Measurements from ENCODE around the gene THRA. TPM values are rescaled to one million over a fixed set of nuclear protein-coding genes. Genes with fewer than 3 reads are reported as not detected.

Gene THRA
- total RNA-seq, 1 donor from 2014 or later = 7.1 TPM

GRCh38 chr17:40073454-40074174 lies 10.8 kb downstream of the THRA start:
- no peak for DNase-seq (ENCODE audit: low read depth)
- H3K27me3 ChIP-seq (ENCODE audit: control insufficient read depth, insufficient read depth, low read length) = no peaks in the 10 kb centered on the region
- no peak overlapping the region for H3K4me3 ChIP-seq (ENCODE audit: low read depth, low read length)
- TF ChIP-seq, protein P1, sequence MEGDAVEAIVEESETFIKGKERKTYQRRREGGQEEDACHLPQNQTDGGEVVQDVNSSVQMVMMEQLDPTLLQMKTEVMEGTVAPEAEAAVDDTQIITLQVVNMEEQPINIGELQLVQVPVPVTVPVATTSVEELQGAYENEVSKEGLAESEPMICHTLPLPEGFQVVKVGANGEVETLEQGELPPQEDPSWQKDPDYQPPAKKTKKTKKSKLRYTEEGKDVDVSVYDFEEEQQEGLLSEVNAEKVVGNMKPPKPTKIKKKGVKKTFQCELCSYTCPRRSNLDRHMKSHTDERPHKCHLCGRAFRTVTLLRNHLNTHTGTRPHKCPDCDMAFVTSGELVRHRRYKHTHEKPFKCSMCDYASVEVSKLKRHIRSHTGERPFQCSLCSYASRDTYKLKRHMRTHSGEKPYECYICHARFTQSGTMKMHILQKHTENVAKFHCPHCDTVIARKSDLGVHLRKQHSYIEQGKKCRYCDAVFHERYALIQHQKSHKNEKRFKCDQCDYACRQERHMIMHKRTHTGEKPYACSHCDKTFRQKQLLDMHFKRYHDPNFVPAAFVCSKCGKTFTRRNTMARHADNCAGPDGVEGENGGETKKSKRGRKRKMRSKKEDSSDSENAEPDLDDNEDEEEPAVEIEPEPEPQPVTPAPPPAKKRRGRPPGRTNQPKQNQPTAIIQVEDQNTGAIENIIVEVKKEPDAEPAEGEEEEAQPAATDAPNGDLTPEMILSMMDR (IDR thresholded peaks at IDR 0.05; ENCODE audit: insufficient read depth, low read length, poor library complexity, severe bottlenecking) = no peak
- H3K36me3 ChIP-seq (ENCODE audit: control insufficient read depth, insufficient read depth, low read length) = peaks cover 2% of the 10 kb centered on the region

- Histone ChIP-seq H3K4me3 (ENCODE audit: low read depth, low read length) (no peak overlapping the region), H3K27me3 (ENCODE audit: control insufficient read depth, insufficient read depth, low read length) (no peaks in the 10 kb centered on the region), H3K36me3 (ENCODE audit: control insufficient read depth, insufficient read depth, low read length) (peaks cover 2% of the 10 kb centered on the region)
- TF ChIP-seq, protein P1 (IDR thresholded peaks at IDR 0.05; ENCODE audit: insufficient read depth, low read length, poor library complexity, severe bottlenecking) = no peak
- DNase-seq (ENCODE audit: low read depth) = no peak
Measured at GRCh38 chr17:40074175-40074512, 11.4 kb downstream of the THRA start.

DNA sequence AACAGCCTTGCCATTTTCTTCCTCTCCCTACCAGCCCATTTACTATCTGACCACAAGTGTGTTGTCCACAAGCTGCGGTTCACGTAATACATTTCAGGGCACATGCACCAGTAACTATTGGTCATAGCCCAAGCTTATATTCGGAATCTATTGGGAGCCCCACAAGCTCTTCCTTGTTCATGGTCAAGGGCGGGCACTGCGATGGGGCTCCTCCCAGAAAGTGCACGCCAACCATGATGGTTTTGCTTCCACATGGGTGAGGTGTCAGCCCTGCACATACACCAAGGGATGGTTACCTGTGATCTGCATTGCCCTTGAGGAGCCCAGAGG lies 12.1 kb downstream of the THRA start:
- DNase-seq (ENCODE audit: low read depth) = no peak
- Histone ChIP-seq H3K27me3 (ENCODE audit: control insufficient read depth, insufficient read depth, low read length) (no peaks in the 10 kb centered on the region), H3K36me3 (ENCODE audit: control insufficient read depth, insufficient read depth, low read length) (peaks cover 2% of the 10 kb centered on the region), H3K4me3 (ENCODE audit: low read depth, low read length) (no peak overlapping the region)
- TF ChIP-seq, protein P1 (IDR thresholded peaks at IDR 0.05; ENCODE audit: insufficient read depth, low read length, poor library complexity, severe bottlenecking) = no peak

DNA sequence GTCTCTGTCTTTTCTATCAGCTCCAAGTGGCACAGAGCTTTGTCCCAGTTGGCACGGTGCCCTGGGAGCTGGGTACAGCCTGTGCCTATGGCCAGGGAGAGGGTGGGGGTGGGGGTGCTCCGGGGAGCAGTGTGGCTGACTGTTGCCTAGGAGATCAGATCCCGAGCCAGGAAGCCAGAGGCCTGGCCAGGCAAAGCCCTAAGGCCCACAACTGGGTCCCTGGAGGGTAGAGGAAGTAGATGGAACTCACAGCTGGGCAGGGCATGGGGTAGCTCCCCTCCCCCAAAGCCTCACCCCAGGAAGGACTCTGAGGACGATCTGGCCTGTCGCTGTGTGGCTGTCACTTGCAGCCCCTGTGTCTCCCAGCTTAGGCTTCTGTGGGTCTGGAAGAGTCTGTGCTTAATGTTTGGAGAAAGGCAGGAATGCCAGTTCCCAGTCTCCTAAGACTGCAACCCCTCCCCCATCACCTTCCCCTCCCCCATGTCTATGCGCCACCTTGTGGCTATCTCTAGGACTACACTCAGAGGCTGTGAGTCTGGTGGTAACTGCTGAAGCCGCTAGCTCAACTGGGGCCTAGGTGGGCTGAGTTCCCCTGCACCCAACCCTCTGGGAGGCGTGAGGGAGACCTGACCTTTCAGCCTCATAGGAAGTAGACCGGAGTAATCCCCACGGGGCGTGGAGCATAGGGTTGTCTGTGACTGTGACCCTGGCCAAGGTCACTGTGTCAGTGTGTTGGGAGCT lies 12.6 kb downstream of the THRA start:
- Histone ChIP-seq H3K27me3 (ENCODE audit: control insufficient read depth, insufficient read depth, low read length) (no peaks in the 10 kb centered on the region), H3K36me3 (ENCODE audit: control insufficient read depth, insufficient read depth, low read length) (peaks cover 2% of the 10 kb centered on the region), H3K4me3 (ENCODE audit: low read depth, low read length) (no peak overlapping the region)
- no peak for DNase-seq (ENCODE audit: low read depth)
- TF ChIP-seq, protein P1 (IDR thresholded peaks at IDR 0.05; ENCODE audit: insufficient read depth, low read length, poor library complexity, severe bottlenecking) = peak; percentile 96

DNA sequence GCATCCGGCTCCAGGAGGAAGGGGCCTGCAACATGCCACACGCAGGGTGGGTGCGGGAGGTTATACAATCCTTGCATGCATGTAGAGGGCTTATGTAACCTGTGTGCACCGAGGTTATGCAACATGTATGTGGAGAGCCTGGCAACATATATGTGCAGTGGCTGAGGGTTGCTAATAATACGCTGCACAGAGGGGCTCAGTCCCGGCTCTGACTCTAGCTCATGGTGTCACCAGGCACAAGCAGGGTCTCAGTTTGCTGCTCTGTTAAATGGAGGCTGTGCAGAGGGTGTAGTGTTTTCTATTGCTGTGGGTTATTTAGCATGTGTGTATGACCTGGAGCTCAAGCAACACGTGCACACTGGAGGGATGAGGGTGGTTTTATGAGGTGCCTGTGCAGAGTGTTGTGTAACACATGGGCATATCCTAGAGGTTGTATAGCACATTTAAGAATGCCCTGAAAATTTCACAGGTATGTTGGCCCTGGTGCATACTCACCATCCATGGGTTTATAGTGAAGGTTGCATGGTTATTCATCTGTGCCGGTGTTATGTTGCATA lies 13.3 kb downstream of the THRA start:
- Histone ChIP-seq H3K36me3 (ENCODE audit: control insufficient read depth, insufficient read depth, low read length) (peaks cover 2% of the 10 kb centered on the region), H3K27me3 (ENCODE audit: control insufficient read depth, insufficient read depth, low read length) (no peaks in the 10 kb centered on the region), H3K4me3 (ENCODE audit: low read depth, low read length) (no peak overlapping the region)
- TF ChIP-seq, protein P1 (IDR thresholded peaks at IDR 0.05; ENCODE audit: insufficient read depth, low read length, poor library complexity, severe bottlenecking) = no peak
- DNase-seq (ENCODE audit: low read depth) = no peak
